Mucosa of descending colon (tissue), 3 donors: Measurements from ENCODE around the gene OST4. TPM values are rescaled to one million over a fixed set of nuclear protein-coding genes. Genes with fewer than 3 reads are reported as not detected.
"Not testable (repeated sequence)": the region's sequence is repeated elsewhere in the genome, so short reads cannot be mapped to it uniquely, and the experiment has no call there.

Experiments
- ATAC-seq: fragments of 200-7000 bp; cut with Tn5 transposase; one replicate; pipeline ENCODE4 v1.9.1; 2020; ENCODE audit warnings: mild to moderate bottlenecking, moderate library complexity
- DNase-seq, 3 donors: peaks; one replicate each; pipeline ENCODE4 v3.0.0-alpha.2; 2020
- H3K36me3 ChIP-seq: fragments of 200-600 bp; one replicate; pipeline ENCODE4 v1.8.0; 2021; ENCODE audit warnings: low read depth, mild to moderate bottlenecking
- H3K4me1 ChIP-seq: fragments of 200-600 bp; one replicate; pipeline ENCODE4 v1.8.0; 2021; ENCODE audit warnings: low read depth, mild to moderate bottlenecking
- H3K4me3 ChIP-seq: fragments of 200-600 bp; one replicate; pipeline ENCODE4 v1.8.0; 2021; ENCODE audit warnings: mild to moderate bottlenecking
- H3K9me3 ChIP-seq: fragments of 200-600 bp; one replicate; pipeline ENCODE4 v1.8.0; 2021; ENCODE audit warnings: mild to moderate bottlenecking
- intact Hi-C, 2 donors: fragments of 100-400 bp; cut with DNase I in 1 of 2; cut with micrococcal nuclease in 1 of 2; formaldehyde crosslinking; loops; one replicate each; pipeline versions ENCODE4 v1.11.0 to v1.11.1; 2022; cut with DNase I, micrococcal nuclease
- total RNA-seq, 3 donors: library from RNA; stranded (reverse); fragmentation: NEBNext Ultra II Directional in 2 of 3; extraction: Animal tissue kit (Norgen Biotek cat#: 25700) in 2 of 3; gene quantifications; one replicate each; pipeline versions ENCODE4 v1.2.1 to v1.2.4, GENCODE V29; 2021 to 2023
- TF ChIP-seq, protein P1 (sequence below): fragments of 200-600 bp; IDR thresholded peaks from one replicate; pipeline ENCODE4 v1.8.0; 2022; ENCODE audit warnings: antibody characterized with exemption, mild to moderate bottlenecking
- donor health status: DM: no; HTN: no; CAD: no; lungs with moderate emphysema.
- donor health status: DM: no; HTN: no; CAD: no.
- donor health status: DM: no; HTN: yes; CAD: no.

Gene OST4
- total RNA-seq, 3 donors from 2014 or later, result 245 to 280 (median 254) TPM

DNA sequence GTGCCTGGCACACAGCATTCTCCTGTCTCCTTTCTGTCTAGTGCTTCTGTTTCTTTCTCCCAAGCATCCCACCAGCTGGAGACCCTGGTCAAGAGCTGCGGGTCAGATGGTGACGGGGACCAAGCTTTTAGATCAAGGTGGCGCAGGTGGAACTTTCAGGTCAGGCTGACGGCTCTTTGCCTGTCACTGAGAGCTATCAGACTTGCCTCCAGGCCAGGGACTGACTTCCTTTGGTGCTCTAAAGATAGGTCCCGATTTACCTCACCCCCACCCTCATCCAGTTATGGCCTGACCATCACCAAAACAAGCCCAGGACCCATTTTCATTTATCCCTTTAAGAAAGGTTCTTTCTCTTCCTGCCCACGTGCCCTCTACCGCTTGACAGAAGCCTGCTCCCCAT is 5.8 kb upstream of the OST4 start:
- DNase-seq (no peak), ATAC-seq (no peak)
- Histone ChIP-seq H3K36me3 (no peaks in the 10 kb centered on the region), H3K4me3 (no peak overlapping the region), H3K4me1 (peaks cover 28% of the 10 kb centered on the region), H3K9me3 (no peaks in the 10 kb centered on the region)
- intact Hi-C loops, result no loop called here
- TF ChIP-seq, protein P1, sequence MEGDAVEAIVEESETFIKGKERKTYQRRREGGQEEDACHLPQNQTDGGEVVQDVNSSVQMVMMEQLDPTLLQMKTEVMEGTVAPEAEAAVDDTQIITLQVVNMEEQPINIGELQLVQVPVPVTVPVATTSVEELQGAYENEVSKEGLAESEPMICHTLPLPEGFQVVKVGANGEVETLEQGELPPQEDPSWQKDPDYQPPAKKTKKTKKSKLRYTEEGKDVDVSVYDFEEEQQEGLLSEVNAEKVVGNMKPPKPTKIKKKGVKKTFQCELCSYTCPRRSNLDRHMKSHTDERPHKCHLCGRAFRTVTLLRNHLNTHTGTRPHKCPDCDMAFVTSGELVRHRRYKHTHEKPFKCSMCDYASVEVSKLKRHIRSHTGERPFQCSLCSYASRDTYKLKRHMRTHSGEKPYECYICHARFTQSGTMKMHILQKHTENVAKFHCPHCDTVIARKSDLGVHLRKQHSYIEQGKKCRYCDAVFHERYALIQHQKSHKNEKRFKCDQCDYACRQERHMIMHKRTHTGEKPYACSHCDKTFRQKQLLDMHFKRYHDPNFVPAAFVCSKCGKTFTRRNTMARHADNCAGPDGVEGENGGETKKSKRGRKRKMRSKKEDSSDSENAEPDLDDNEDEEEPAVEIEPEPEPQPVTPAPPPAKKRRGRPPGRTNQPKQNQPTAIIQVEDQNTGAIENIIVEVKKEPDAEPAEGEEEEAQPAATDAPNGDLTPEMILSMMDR, result no peak

DNA sequence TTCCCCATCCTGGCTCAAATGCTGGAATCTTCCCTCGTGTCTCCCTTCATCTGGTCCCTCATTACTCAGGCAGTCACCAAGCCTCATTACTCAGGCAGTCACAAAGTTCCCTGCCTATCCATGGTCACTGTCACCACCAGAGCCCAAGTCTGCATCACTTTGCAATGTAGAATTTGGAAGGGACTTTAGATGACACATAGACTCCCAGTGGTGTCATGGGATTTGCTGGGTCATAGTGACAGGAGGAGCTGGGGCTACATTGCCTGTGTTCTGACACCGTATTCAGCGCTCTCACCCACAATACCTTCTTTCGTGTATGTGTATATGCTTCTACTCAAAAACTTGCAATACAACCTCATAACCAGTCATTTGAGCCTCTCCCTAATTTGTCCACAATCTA is 4.9 kb upstream of the OST4 start:
- Histone ChIP-seq H3K4me3 (no peak overlapping the region), H3K4me1 (peaks cover 19% of the 10 kb centered on the region), H3K9me3 (no peaks in the 10 kb centered on the region), H3K36me3 (no peaks in the 10 kb centered on the region)
- DNase-seq (no peak), ATAC-seq (no peak)
- TF ChIP-seq, protein P1, result no peak
- intact Hi-C loops, result no loop called here

DNA sequence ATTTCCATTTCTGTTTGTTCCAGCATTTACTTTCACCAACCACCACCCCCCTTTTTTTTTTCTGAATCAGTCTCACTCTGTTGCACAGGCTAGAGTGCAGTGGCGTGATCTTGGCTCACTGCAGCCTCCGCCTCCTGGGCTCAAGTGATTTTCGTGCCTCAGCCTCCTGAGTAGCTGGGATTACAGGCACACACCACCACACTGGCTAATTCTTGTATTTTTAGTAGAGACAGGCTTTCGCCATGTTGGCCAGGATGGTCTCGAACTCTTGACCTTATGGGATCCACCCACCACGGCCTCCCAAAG is 4.1 kb upstream of the OST4 start:
- ATAC-seq, DNase-seq, H3K9me3 ChIP-seq, H3K4me3 ChIP-seq, intact Hi-C loops, H3K36me3 ChIP-seq: not testable (repeated sequence)
- peaks cover 17% of the 10 kb centered on the region for H3K4me1 ChIP-seq

DNA sequence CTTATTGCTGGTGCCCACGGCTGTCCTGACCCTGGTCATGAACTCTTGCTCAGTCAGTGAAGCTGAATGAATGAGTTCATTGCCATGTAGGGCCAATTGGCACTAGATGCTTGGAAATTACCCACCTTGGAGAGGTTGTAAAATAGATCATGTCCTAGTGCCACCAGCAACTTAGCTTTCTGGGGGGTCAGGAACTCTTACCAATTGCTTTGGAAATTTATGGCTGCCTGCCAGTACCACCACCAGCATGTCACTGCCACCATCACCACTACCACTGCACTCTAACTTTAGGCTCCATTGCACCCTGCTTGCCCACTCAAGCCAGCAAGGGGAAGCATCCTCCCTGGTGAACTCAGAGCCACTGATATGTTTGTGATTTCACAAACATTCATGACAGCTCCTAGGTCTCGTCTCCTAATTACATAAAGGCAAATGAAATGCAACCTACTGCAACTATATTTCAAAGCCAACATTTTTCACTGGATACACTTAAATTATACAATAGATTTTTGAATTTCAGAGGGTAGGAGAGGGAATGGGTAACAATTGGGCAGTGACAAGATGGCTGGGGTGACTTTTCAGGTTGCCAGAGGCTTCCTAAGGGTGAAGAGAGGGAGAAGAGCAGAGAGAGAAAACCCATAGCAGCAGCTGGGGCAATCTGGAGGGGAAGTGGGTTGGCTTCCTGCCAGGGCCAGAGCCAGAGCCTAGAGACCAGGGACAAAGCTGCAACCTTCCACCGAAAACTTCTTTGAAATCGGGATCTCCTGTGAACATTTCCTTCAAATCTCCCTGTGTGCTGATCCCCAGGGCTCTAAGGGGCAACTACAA is 3.5 kb upstream of the OST4 start:
- Histone ChIP-seq H3K4me3 (no peak overlapping the region), H3K4me1 (peaks cover 21% of the 10 kb centered on the region), H3K9me3 (no peaks in the 10 kb centered on the region), H3K36me3 (no peaks in the 10 kb centered on the region)
- no peak for ATAC-seq
- intact Hi-C loops, result no loop called here
- peak; percentile 65 to 71 (median 71) for DNase-seq
- TF ChIP-seq, protein P1, result no peak

DNA sequence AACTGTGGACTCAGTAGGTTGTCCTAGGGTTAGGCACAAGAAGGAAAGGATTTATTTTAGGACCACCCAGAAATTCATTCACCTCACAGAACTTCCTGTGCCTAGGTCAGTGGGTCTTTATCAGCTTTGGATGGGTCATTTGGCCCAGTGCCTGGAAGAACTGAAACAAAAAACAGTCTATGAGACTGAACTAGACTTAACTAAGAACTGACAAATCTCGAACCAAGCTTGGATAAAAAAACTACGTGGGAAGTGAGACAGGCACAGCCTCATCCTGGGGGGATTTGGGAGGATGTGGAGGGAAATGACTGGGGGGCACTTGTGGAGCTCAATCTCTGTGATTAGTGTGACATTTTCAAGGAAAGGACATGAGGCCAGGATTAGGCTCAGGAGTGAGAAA is 2.3 kb upstream of the OST4 start:
- intact Hi-C loops, result no loop called here
- TF ChIP-seq, protein P1, result no peak
- no peaks in the 10 kb centered on the region for H3K36me3 ChIP-seq
- no peak overlapping the region for H3K4me3 ChIP-seq
- no peaks in the 10 kb centered on the region for H3K9me3 ChIP-seq
- DNase-seq (peak in 1 of 3 donors; percentile 24), ATAC-seq (no peak)
- peaks cover 24% of the 10 kb centered on the region for H3K4me1 ChIP-seq

DNA sequence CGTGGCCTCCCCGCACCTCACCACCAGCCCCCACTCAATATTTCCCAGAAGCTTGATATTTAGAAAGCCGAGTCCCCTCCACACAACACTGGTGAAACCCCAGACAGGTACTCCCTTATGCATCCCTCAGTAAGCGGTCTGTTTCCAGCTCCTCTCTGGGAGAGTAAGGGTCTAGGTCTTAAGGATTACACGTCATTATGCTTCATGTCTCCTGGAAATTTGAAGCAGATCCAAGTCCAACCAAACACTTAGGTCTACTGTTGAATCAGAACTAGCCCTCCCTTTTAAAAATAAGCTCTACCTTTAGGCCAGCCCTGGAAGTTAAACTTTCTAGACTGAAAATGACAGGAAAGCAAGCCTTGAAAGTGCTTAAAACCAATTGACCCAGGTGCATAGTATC is 1.5 kb upstream of the OST4 start:
- TF ChIP-seq, protein P1, result no peak
- Histone ChIP-seq H3K4me1 (peaks cover 24% of the 10 kb centered on the region), H3K9me3 (no peaks in the 10 kb centered on the region), H3K4me3 (no peak overlapping the region), H3K36me3 (no peaks in the 10 kb centered on the region)
- ATAC-seq (no peak), DNase-seq (no peak)
- intact Hi-C loops, result no loop called here
